Calu3 (cell line): Measurements from ENCODE around the gene DDX10. TPM values are rescaled to one million over a fixed set of nuclear protein-coding genes. Genes with fewer than 3 reads are reported as not detected.

Source experiments
- BruUV-seq: library from RNA; stranded (reverse); fragments of 400-500 nt; replicated peaks from 2 replicates; lab custom pipeline; 2021; lab: Mats Ljungman, UMichigan
- CTCF ChIA-PET: fragments of 300-600 bp; sonication (Branson Sonifier 250); formaldehyde crosslinking; loops from one replicate; lab custom pipeline; 2022; ENCODE audit warnings: antibody characterized with exemption; lab: Charles Lee
- DNase-seq: peaks from one replicate; pipeline ENCODE4 v3.0.0; 2022
- H3K27ac Mint-ChIP-seq: one replicate; pipeline ENCODE4 v1.8.0; 2022; ENCODE audit warnings: mixed read lengths; ENCODE audit not compliant: unreplicated experiment
- H3K27me3 Mint-ChIP-seq: one replicate; pipeline ENCODE4 v1.8.0; 2022; ENCODE audit warnings: mixed read lengths; ENCODE audit not compliant: unreplicated experiment
- H3K36me3 Mint-ChIP-seq: one replicate; pipeline ENCODE4 v1.8.0; 2022; ENCODE audit warnings: mild to moderate bottlenecking, moderate library complexity, mixed read lengths; ENCODE audit not compliant: insufficient read depth, unreplicated experiment
- H3K4me1 Mint-ChIP-seq: one replicate; pipeline ENCODE4 v1.8.0; 2022; ENCODE audit warnings: mild to moderate bottlenecking, low read depth, mixed read lengths; ENCODE audit not compliant: unreplicated experiment
- H3K4me3 Mint-ChIP-seq: one replicate; pipeline ENCODE4 v1.8.0; 2022; ENCODE audit warnings: mild to moderate bottlenecking, low read depth, moderate library complexity, mixed read lengths; ENCODE audit not compliant: unreplicated experiment
- H3K9me3 Mint-ChIP-seq: one replicate; pipeline ENCODE4 v1.8.0; 2022; ENCODE audit warnings: low read depth, mixed read lengths; ENCODE audit not compliant: unreplicated experiment
- intact Hi-C: fragments of 100-400 bp; cut with micrococcal nuclease; formaldehyde crosslinking; loops from one replicate; pipeline ENCODE4 v1.10.0; 2022; ENCODE audit not compliant: unreplicated experiment
- total RNA-seq: library from RNA; stranded (reverse); gene quantifications from 2 replicates; pipeline ENCODE4 v1.2.3, GENCODE V29; 2022
- TF ChIP-seq, protein P1 (sequence below): fragments of 200-600 bp; IDR thresholded peaks from one replicate; pipeline ENCODE4 v1.8.0; 2022; ENCODE audit warnings: antibody characterized with exemption; ENCODE audit not compliant: unreplicated experiment

The DDX10 gene
- total RNA-seq, 1 experiment from 2014 or later = 31.2 TPM

DNA sequence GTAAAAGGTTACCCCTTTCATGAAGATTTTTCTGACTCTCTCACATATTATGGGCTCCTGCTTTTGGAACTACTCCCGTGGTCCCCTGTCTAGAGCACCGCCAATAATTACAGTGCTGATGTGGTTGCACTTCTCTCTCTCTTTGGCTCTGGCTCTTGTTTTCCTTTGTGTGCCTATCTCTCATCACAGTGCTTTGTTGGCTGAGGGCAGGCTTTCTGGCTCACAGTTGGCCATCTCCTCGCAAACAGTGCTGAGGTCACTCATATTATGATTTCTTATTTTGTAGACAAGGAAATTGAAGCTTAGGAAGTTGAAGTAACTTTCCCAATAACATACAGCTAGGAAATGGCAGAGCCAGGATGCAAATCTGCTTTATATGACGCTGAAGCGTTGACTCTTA lies 192.5 kb downstream of the DDX10 start:
- CTCF ChIA-PET = no interaction called here

DNA sequence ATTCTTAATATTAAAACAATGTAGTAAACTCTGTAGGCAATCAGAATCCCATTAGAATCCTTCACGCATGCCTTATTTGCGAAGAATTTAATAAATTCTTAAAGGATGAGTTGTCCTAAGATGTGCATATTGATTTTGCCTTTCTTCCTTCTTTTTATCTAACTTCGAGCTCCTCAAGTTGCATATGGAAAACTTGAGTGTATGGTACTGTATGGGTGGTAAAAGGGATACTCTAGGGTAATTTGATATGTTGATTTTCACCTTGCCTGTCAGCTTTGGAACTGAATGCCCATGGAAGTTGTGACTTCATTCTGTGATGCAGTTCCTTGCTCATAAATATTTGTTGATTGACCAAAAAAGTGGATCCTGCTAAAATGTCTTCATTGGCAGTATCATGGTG lies 193.8 kb downstream of the DDX10 start:
- no peak overlapping the region for H3K4me3 Mint-ChIP-seq
- TF ChIP-seq, protein P1, sequence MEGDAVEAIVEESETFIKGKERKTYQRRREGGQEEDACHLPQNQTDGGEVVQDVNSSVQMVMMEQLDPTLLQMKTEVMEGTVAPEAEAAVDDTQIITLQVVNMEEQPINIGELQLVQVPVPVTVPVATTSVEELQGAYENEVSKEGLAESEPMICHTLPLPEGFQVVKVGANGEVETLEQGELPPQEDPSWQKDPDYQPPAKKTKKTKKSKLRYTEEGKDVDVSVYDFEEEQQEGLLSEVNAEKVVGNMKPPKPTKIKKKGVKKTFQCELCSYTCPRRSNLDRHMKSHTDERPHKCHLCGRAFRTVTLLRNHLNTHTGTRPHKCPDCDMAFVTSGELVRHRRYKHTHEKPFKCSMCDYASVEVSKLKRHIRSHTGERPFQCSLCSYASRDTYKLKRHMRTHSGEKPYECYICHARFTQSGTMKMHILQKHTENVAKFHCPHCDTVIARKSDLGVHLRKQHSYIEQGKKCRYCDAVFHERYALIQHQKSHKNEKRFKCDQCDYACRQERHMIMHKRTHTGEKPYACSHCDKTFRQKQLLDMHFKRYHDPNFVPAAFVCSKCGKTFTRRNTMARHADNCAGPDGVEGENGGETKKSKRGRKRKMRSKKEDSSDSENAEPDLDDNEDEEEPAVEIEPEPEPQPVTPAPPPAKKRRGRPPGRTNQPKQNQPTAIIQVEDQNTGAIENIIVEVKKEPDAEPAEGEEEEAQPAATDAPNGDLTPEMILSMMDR = no peak
- H3K36me3 Mint-ChIP-seq = no peaks in the 10 kb centered on the region
- intact Hi-C loops = no loop called here
- CTCF ChIA-PET = no interaction called here
- no peak overlapping the region for H3K27ac Mint-ChIP-seq
- no TSS peak for BruUV-seq
- no peaks in the 10 kb centered on the region for H3K4me1 Mint-ChIP-seq
- H3K27me3 Mint-ChIP-seq = no peaks in the 10 kb centered on the region
- no peaks in the 10 kb centered on the region for H3K9me3 Mint-ChIP-seq
- no peak for DNase-seq

More for the DNA sequence above, 192.5 kb downstream of the DDX10 start:
- no peak overlapping the region for H3K27ac Mint-ChIP-seq
- no peak overlapping the region for H3K4me3 Mint-ChIP-seq
- BruUV-seq = no TSS peak
- no peaks in the 10 kb centered on the region for H3K4me1 Mint-ChIP-seq
- no peaks in the 10 kb centered on the region for H3K36me3 Mint-ChIP-seq
- no peak for DNase-seq
- no peaks in the 10 kb centered on the region for H3K27me3 Mint-ChIP-seq
- intact Hi-C loops = no loop called here
- TF ChIP-seq, protein P1 = no peak
- no peaks in the 10 kb centered on the region for H3K9me3 Mint-ChIP-seq

DNA sequence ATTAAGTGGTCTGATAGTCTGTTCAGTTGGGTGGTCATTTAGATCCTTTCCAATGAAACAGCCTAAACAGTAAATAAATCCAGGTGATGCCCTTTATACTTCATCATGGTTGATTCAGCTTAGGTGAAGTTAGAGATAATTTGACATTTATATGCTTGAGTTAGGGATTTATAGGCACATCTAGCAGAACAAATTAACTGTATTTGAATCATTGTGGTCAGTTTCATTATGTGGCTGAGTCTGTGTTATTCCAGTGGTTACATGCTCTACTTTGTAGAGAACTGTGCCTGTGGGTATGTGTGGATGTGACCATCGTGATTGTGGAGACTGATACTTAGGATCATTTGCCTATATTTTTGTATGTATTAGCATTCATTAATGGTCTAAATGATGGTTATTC lies 194.6 kb downstream of the DDX10 start:
- TF ChIP-seq, protein P1 = no peak
- H3K36me3 Mint-ChIP-seq = no peaks in the 10 kb centered on the region

DNA sequence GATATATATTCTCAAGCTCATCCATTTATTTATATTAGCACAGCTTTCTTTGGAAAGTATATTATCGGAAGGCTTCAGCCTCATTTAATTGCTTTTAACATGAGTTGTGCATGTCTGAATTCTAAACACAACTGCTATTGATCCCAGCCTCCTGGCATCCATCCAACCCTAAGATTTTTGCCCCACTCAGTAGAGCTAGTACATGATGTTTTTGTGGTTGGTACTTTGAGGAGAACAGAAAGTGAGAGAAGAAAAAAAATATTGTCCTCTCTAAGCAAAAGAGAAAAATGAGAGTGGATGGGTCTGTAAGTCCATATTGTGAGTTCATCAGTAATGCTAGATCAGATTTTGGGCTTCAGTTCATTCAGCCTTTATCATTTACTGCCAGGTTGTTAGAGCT lies 198.7 kb downstream of the DDX10 start:
- Mint-ChIP-seq H3K4me1 (no peaks in the 10 kb centered on the region), H3K4me3 (no peak overlapping the region), H3K27me3 (no peaks in the 10 kb centered on the region), H3K27ac (no peak overlapping the region), H3K9me3 (no peaks in the 10 kb centered on the region), H3K36me3 (no peaks in the 10 kb centered on the region)
- no peak for DNase-seq
- no TSS peak for BruUV-seq
- CTCF ChIA-PET = no interaction called here
- TF ChIP-seq, protein P1 = no peak
- intact Hi-C loops = no loop called here

More for the DNA sequence above, 194.6 kb downstream of the DDX10 start:
- intact Hi-C loops = no loop called here
- CTCF ChIA-PET = no interaction called here
- no peaks in the 10 kb centered on the region for H3K27me3 Mint-ChIP-seq
- BruUV-seq = no TSS peak
- no peak for DNase-seq
- no peaks in the 10 kb centered on the region for H3K9me3 Mint-ChIP-seq
- H3K27ac Mint-ChIP-seq = no peak overlapping the region
- H3K4me3 Mint-ChIP-seq = no peak overlapping the region
- H3K4me1 Mint-ChIP-seq = no peaks in the 10 kb centered on the region
